GM12874 (cell line): Measurements from ENCODE around the gene STX1A.

Experiments
- TF ChIP-seq, protein P1 (sequence below): IDR thresholded peaks from 2 replicates; pipeline ENCODE4 v1.5.1; 2011; ENCODE audit warnings: low read depth, mild to moderate bottlenecking, control low read depth, low read length, moderate library complexity; ENCODE audit not compliant: insufficient read depth

The STX1A gene

GRCh38 chr7:73718905-73719805, at the start of gene STX1A:
Gene STX1A (minus strand): TSS chr7:73719669. CDS start chr7:73719631, 38 bp downstream.
- TF ChIP-seq, protein P1, sequence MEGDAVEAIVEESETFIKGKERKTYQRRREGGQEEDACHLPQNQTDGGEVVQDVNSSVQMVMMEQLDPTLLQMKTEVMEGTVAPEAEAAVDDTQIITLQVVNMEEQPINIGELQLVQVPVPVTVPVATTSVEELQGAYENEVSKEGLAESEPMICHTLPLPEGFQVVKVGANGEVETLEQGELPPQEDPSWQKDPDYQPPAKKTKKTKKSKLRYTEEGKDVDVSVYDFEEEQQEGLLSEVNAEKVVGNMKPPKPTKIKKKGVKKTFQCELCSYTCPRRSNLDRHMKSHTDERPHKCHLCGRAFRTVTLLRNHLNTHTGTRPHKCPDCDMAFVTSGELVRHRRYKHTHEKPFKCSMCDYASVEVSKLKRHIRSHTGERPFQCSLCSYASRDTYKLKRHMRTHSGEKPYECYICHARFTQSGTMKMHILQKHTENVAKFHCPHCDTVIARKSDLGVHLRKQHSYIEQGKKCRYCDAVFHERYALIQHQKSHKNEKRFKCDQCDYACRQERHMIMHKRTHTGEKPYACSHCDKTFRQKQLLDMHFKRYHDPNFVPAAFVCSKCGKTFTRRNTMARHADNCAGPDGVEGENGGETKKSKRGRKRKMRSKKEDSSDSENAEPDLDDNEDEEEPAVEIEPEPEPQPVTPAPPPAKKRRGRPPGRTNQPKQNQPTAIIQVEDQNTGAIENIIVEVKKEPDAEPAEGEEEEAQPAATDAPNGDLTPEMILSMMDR = no peak

- TF ChIP-seq, protein P1 = no peak
Measured at GRCh38 chr7:73768641-73769480, 49.4 kb upstream of the STX1A start.

DNA sequence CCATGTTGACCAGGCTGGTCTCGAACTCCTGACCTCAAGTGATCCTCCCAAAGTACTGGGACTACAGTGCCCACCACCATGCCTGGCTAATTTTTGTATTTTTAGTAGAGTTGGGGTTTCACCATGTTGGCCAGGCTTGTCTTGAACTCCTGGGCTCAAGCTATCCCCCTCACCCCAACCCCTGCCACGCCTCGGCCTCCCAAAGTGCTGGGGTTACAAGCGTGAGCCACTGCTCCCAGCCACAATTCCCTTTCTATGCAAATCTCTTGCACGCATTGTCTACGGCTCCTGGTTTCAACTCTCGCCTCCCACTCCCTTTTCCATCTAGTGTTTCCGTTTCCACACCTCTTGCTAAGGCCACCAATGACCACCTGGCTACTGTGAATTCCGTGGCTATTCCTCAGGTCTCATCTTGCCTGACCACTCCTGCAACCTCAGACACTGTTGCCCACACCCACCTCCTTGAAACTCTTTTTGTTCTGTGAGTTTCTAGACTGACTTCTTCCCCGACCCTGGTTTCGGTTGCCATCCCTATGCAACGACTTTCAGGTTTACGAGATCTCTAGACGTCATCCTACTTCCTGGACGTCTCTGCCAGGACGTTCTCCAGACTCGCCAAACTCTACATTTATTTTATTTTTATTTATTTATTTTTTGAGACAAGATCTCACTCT, 47.2 kb upstream of the STX1A start:
- TF ChIP-seq, protein P1 = no peak

- TF ChIP-seq, protein P1 = no peak
Measured at GRCh38 chr7:73762659-73762999, 43.2 kb upstream of the STX1A start.

GRCh38 chr7:73761854-73762658, 42.6 kb upstream of the STX1A start:
- TF ChIP-seq, protein P1 = no peak

DNA sequence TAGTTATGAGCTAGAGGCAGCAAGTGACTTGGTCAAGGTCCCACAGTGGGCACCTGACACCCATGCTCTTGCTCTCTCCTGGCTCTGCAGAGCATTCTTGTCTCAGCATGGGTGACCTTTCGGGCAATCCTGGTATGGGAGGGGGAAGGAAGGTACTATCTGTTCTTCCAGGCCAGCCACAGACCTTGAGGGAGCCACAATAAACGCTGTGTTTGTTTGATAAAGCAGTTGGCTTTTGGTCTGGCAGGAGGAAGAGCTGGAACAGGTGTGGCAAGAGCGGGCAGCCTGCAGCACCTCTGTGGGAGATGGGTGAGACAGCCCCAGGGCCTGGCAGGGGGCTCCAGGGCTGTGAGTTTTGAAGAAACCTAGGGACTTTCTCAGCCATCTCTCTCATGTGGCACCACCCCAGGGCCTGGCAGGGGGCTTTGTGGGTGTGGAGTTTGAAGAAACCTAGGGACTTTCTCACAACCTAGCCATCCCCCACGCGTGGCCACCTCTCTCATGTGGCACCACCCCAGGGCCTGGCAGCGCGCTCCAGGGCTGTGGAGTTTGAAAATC, 39.2 kb upstream of the STX1A start:
- TF ChIP-seq, protein P1 = no peak
